Measurements from ENCODE around the gene KRT1. TPM values are rescaled to one million over a fixed set of nuclear protein-coding genes. Genes with fewer than 3 reads are reported as not detected.

Gene KRT1
- total and polyA plus RNA-seq, 2 experiments from 2014 or later, result 0.13 TPM; not detected in 1

- Histone ChIP-seq H3K27ac (no peak overlapping the region), H3K4me3 (no peak overlapping the region), H3K9me3 (ENCODE audit: low read depth) (no peaks in the 10 kb centered on the region), H3K27me3 (peaks cover 57% of the 10 kb centered on the region), H3K4me1 (ENCODE audit: insufficient read depth) (peaks cover 10% of the 10 kb centered on the region), H4K20me1 (ENCODE audit: insufficient read depth, poor library complexity, severe bottlenecking) (no peaks in the 10 kb centered on the region), H3K36me3 (replicated peaks; ENCODE audit: insufficient read depth, low read depth) (no peaks in the 10 kb centered on the region), H3K79me2 (no peaks in the 10 kb centered on the region), H3K9me2 (replicated peaks; ENCODE audit: insufficient read depth) (no peaks in the 10 kb centered on the region), H2AFZ (no peak overlapping the region), H3K4me2 (no peak overlapping the region)
- DNase-seq (ENCODE audit: low spot score), result no peak
- 75% methylated on average over 9 of the region's 9 CpGs for WGBS (ENCODE audit: low lambda C conversion rate, missing lambda C conversion rate)
- TF ChIP-seq EZH2phosphoT487 (IDR thresholded peaks at IDR 0.05; ENCODE audit: low read depth, severe bottlenecking, unreplicated experiment) (no peak), CTCF (IDR thresholded peaks at IDR 0.05; ENCODE audit: poor library complexity) (no peak)
Measured at GRCh38 chr12:52686756-52687487, 6.7 kb upstream of the KRT1 start.

GRCh38 chr12:52686063-52686462, 5.9 kb upstream of the KRT1 start:
- H2AFZ ChIP-seq, result no peak overlapping the region
- H4K20me1 ChIP-seq (ENCODE audit: insufficient read depth, poor library complexity, severe bottlenecking), result no peaks in the 10 kb centered on the region
- H3K79me2 ChIP-seq, result no peaks in the 10 kb centered on the region
- no peak for TF ChIP-seq EZH2phosphoT487 (IDR thresholded peaks at IDR 0.05; ENCODE audit: low read depth, severe bottlenecking, unreplicated experiment)
- no peak for TF ChIP-seq CTCF (IDR thresholded peaks at IDR 0.05; ENCODE audit: poor library complexity)
- no peak for TF ChIP-seq EZH2 (IDR thresholded peaks at IDR 0.05; ENCODE audit: borderline replicate concordance)
- no peaks in the 10 kb centered on the region for H3K9me3 ChIP-seq (ENCODE audit: low read depth)
- H3K4me2 ChIP-seq, result no peak overlapping the region
- no peak overlapping the region for H3K27ac ChIP-seq
- H3K27me3 ChIP-seq, result peaks cover 55% of the 10 kb centered on the region
- H3K36me3 ChIP-seq (replicated peaks; ENCODE audit: insufficient read depth, low read depth), result no peaks in the 10 kb centered on the region
- DNase-seq (ENCODE audit: low spot score), result no peak
- no peaks in the 10 kb centered on the region for H3K9me2 ChIP-seq (replicated peaks; ENCODE audit: insufficient read depth)
- 86% methylated on average over 3 of the region's 3 CpGs for WGBS (ENCODE audit: low lambda C conversion rate, missing lambda C conversion rate)
- H3K4me3 ChIP-seq, result no peak overlapping the region
- peaks cover 5% of the 10 kb centered on the region for H3K4me1 ChIP-seq (ENCODE audit: insufficient read depth)

- TF ChIP-seq EZH2phosphoT487 (IDR thresholded peaks at IDR 0.05; ENCODE audit: low read depth, severe bottlenecking, unreplicated experiment) (no peak), EZH2 (IDR thresholded peaks at IDR 0.05; ENCODE audit: borderline replicate concordance) (no peak), CTCF (IDR thresholded peaks at IDR 0.05; ENCODE audit: poor library complexity) (no peak)
- Histone ChIP-seq H3K4me3 (no peak overlapping the region), H3K36me3 (replicated peaks; ENCODE audit: insufficient read depth, low read depth) (no peaks in the 10 kb centered on the region), H2AFZ (no peak overlapping the region), H3K79me2 (no peaks in the 10 kb centered on the region), H4K20me1 (ENCODE audit: insufficient read depth, poor library complexity, severe bottlenecking) (no peaks in the 10 kb centered on the region), H3K4me1 (ENCODE audit: insufficient read depth) (no peaks in the 10 kb centered on the region), H3K27me3 (peaks cover 50% of the 10 kb centered on the region), H3K4me2 (no peak overlapping the region), H3K9me2 (replicated peaks; ENCODE audit: insufficient read depth) (no peaks in the 10 kb centered on the region), H3K9me3 (ENCODE audit: low read depth) (no peaks in the 10 kb centered on the region), H3K27ac (no peak overlapping the region)
- no peak for DNase-seq (ENCODE audit: low spot score)
- WGBS (ENCODE audit: low lambda C conversion rate, missing lambda C conversion rate), result 72% methylated on average over 6 of the region's 6 CpGs
Measured at GRCh38 chr12:52685406-52685890, 5.2 kb upstream of the KRT1 start.
